ENCODE results near the gene SDCCAG8. TPM values are rescaled to one million over a fixed set of nuclear protein-coding genes. Genes with fewer than 3 reads are reported as not detected.

SDCCAG8 gene
- polyA plus RNA-seq, 1 donor, result 35.0 TPM

GRCh38 chr1:243375596-243375995 lies 119.8 kb downstream of the SDCCAG8 start:
- no peak overlapping the region for H3K4me3 ChIP-seq (ENCODE audit: low read length)
- H3K27ac ChIP-seq (ENCODE audit: low read length), result no peak overlapping the region
- no peaks in the 10 kb centered on the region for H3K27me3 ChIP-seq (ENCODE audit: control insufficient read depth, insufficient read depth, low read length)
- no CpG with 5 or more reads among the region's 1 CpG for WGBS (ENCODE audit: insufficient coverage, low lambda C conversion rate)
- H3K9me3 ChIP-seq (ENCODE audit: control insufficient read depth, low read depth, low read length), result peaks cover 6% of the 10 kb centered on the region
- H3K4me1 ChIP-seq (ENCODE audit: control insufficient read depth, insufficient read depth, low read length), result no peaks in the 10 kb centered on the region
- no peak for DNase-seq
- H3K36me3 ChIP-seq (ENCODE audit: control insufficient read depth, insufficient read depth, low read length), result peaks cover 3% of the 10 kb centered on the region

- Histone ChIP-seq H3K9me3 (ENCODE audit: control insufficient read depth, low read depth, low read length) (peaks cover 6% of the 10 kb centered on the region), H3K4me3 (ENCODE audit: low read length) (no peak overlapping the region), H3K27me3 (ENCODE audit: control insufficient read depth, insufficient read depth, low read length) (no peaks in the 10 kb centered on the region), H3K4me1 (ENCODE audit: control insufficient read depth, insufficient read depth, low read length) (no peaks in the 10 kb centered on the region), H3K36me3 (ENCODE audit: control insufficient read depth, insufficient read depth, low read length) (peaks cover 5% of the 10 kb centered on the region), H3K27ac (ENCODE audit: low read length) (no peak overlapping the region)
- DNase-seq, result no peak
- no CpG with 5 or more reads among the region's 3 CpGs for WGBS (ENCODE audit: insufficient coverage, low lambda C conversion rate)
Observed at GRCh38 chr1:243378669-243379068, 122.8 kb downstream of the SDCCAG8 start.

- Histone ChIP-seq H3K27ac (ENCODE audit: low read length) (no peak overlapping the region), H3K9me3 (ENCODE audit: control insufficient read depth, low read depth, low read length) (peaks cover under 1% of the 10 kb centered on the region), H3K4me1 (ENCODE audit: control insufficient read depth, insufficient read depth, low read length) (no peaks in the 10 kb centered on the region), H3K27me3 (ENCODE audit: control insufficient read depth, insufficient read depth, low read length) (no peaks in the 10 kb centered on the region), H3K36me3 (ENCODE audit: control insufficient read depth, insufficient read depth, low read length) (peaks cover 5% of the 10 kb centered on the region), H3K4me3 (ENCODE audit: low read length) (no peak overlapping the region)
- 100% methylated on average over 1 of the region's 1 CpG for WGBS (ENCODE audit: insufficient coverage, low lambda C conversion rate)
- no peak for DNase-seq
Observed at GRCh38 chr1:243379208-243379607, 123.4 kb downstream of the SDCCAG8 start.

GRCh38 chr1:243379706-243380105 lies 123.9 kb downstream of the SDCCAG8 start:
- 94% methylated on average over 2 of the region's 2 CpGs for WGBS (ENCODE audit: insufficient coverage, low lambda C conversion rate)

GRCh38 chr1:243388276-243388675 lies 132.4 kb downstream of the SDCCAG8 start:
- WGBS (ENCODE audit: insufficient coverage, low lambda C conversion rate), result no CpG with 5 or more reads among the region's 1 CpG
- Histone ChIP-seq H3K27me3 (ENCODE audit: control insufficient read depth, insufficient read depth, low read length) (no peaks in the 10 kb centered on the region), H3K9me3 (ENCODE audit: control insufficient read depth, low read depth, low read length) (no peaks in the 10 kb centered on the region), H3K4me1 (ENCODE audit: control insufficient read depth, insufficient read depth, low read length) (no peaks in the 10 kb centered on the region), H3K36me3 (ENCODE audit: control insufficient read depth, insufficient read depth, low read length) (peaks cover 6% of the 10 kb centered on the region), H3K27ac (ENCODE audit: low read length) (no peak overlapping the region), H3K4me3 (ENCODE audit: low read length) (no peak overlapping the region)
- DNase-seq, result no peak

More at GRCh38 chr1:243379706-243380105, 123.9 kb downstream of the SDCCAG8 start:
- no peak for DNase-seq
- H3K4me3 ChIP-seq (ENCODE audit: low read length), result no peak overlapping the region
- H3K4me1 ChIP-seq (ENCODE audit: control insufficient read depth, insufficient read depth, low read length), result no peaks in the 10 kb centered on the region
- no peak overlapping the region for H3K27ac ChIP-seq (ENCODE audit: low read length)
- H3K9me3 ChIP-seq (ENCODE audit: control insufficient read depth, low read depth, low read length), result no peaks in the 10 kb centered on the region
- H3K36me3 ChIP-seq (ENCODE audit: control insufficient read depth, insufficient read depth, low read length), result peaks cover 5% of the 10 kb centered on the region
- no peaks in the 10 kb centered on the region for H3K27me3 ChIP-seq (ENCODE audit: control insufficient read depth, insufficient read depth, low read length)

- H3K9me3 ChIP-seq (ENCODE audit: control insufficient read depth, low read depth, low read length), result no peaks in the 10 kb centered on the region
- WGBS (ENCODE audit: insufficient coverage, low lambda C conversion rate), result no CpG with 5 or more reads among the region's 8 CpGs
- H3K27me3 ChIP-seq (ENCODE audit: control insufficient read depth, insufficient read depth, low read length), result no peaks in the 10 kb centered on the region
- H3K27ac ChIP-seq (ENCODE audit: low read length), result no peak overlapping the region
- H3K4me3 ChIP-seq (ENCODE audit: low read length), result no peak overlapping the region
- H3K4me1 ChIP-seq (ENCODE audit: control insufficient read depth, insufficient read depth, low read length), result no peaks in the 10 kb centered on the region
- no peak for DNase-seq
- peaks cover 6% of the 10 kb centered on the region for H3K36me3 ChIP-seq (ENCODE audit: control insufficient read depth, insufficient read depth, low read length)
Observed at GRCh38 chr1:243390162-243390791, 134.4 kb downstream of the SDCCAG8 start.

GRCh38 chr1:243391355-243391754 lies 135.5 kb downstream of the SDCCAG8 start:
- WGBS (ENCODE audit: insufficient coverage, low lambda C conversion rate), result no CpG with 5 or more reads among the region's 1 CpG
- DNase-seq, result no peak
- no peak overlapping the region for H3K27ac ChIP-seq (ENCODE audit: low read length)

GRCh38 chr1:243393096-243393495 lies 137.3 kb downstream of the SDCCAG8 start:
- Histone ChIP-seq H3K27ac (ENCODE audit: low read length) (no peak overlapping the region), H3K4me3 (ENCODE audit: low read length) (no peak overlapping the region), H3K9me3 (ENCODE audit: control insufficient read depth, low read depth, low read length) (no peaks in the 10 kb centered on the region), H3K4me1 (ENCODE audit: control insufficient read depth, insufficient read depth, low read length) (no peaks in the 10 kb centered on the region), H3K27me3 (ENCODE audit: control insufficient read depth, insufficient read depth, low read length) (no peaks in the 10 kb centered on the region), H3K36me3 (ENCODE audit: control insufficient read depth, insufficient read depth, low read length) (peaks cover 6% of the 10 kb centered on the region)
- no CpG with 5 or more reads among the region's 4 CpGs for WGBS (ENCODE audit: insufficient coverage, low lambda C conversion rate)
- no peak for DNase-seq

More at GRCh38 chr1:243391355-243391754, 135.5 kb downstream of the SDCCAG8 start:
- H3K4me3 ChIP-seq (ENCODE audit: low read length), result no peak overlapping the region
- H3K36me3 ChIP-seq (ENCODE audit: control insufficient read depth, insufficient read depth, low read length), result peaks cover 6% of the 10 kb centered on the region
- no peaks in the 10 kb centered on the region for H3K27me3 ChIP-seq (ENCODE audit: control insufficient read depth, insufficient read depth, low read length)
- no peaks in the 10 kb centered on the region for H3K4me1 ChIP-seq (ENCODE audit: control insufficient read depth, insufficient read depth, low read length)
- H3K9me3 ChIP-seq (ENCODE audit: control insufficient read depth, low read depth, low read length), result no peaks in the 10 kb centered on the region

- no peaks in the 10 kb centered on the region for H3K9me3 ChIP-seq (ENCODE audit: control insufficient read depth, low read depth, low read length)
- H3K27ac ChIP-seq (ENCODE audit: low read length), result no peak overlapping the region
Observed at GRCh38 chr1:243394066-243394465, 138.2 kb downstream of the SDCCAG8 start.

GRCh38 chr1:243394601-243395464 lies 139.0 kb downstream of the SDCCAG8 start:
- H3K9me3 ChIP-seq (ENCODE audit: control insufficient read depth, low read depth, low read length), result no peaks in the 10 kb centered on the region
- no peaks in the 10 kb centered on the region for H3K4me1 ChIP-seq (ENCODE audit: control insufficient read depth, insufficient read depth, low read length)
- H3K27me3 ChIP-seq (ENCODE audit: control insufficient read depth, insufficient read depth, low read length), result no peaks in the 10 kb centered on the region
- WGBS (ENCODE audit: insufficient coverage, low lambda C conversion rate), result 55% methylated on average over 9 of the region's 15 CpGs
- no peak for DNase-seq
- no peak overlapping the region for H3K4me3 ChIP-seq (ENCODE audit: low read length)
- H3K27ac ChIP-seq (ENCODE audit: low read length), result no peak overlapping the region
- peaks cover 6% of the 10 kb centered on the region for H3K36me3 ChIP-seq (ENCODE audit: control insufficient read depth, insufficient read depth, low read length)

More at GRCh38 chr1:243394066-243394465, 138.2 kb downstream of the SDCCAG8 start:
- no peaks in the 10 kb centered on the region for H3K27me3 ChIP-seq (ENCODE audit: control insufficient read depth, insufficient read depth, low read length)
- DNase-seq, result no peak
- H3K4me3 ChIP-seq (ENCODE audit: low read length), result no peak overlapping the region
- peaks cover 6% of the 10 kb centered on the region for H3K36me3 ChIP-seq (ENCODE audit: control insufficient read depth, insufficient read depth, low read length)
- H3K4me1 ChIP-seq (ENCODE audit: control insufficient read depth, insufficient read depth, low read length), result no peaks in the 10 kb centered on the region
- WGBS (ENCODE audit: insufficient coverage, low lambda C conversion rate), result 93% methylated on average over 4 of the region's 4 CpGs
